Measurements from ENCODE around the gene GTPBP3. TPM values are rescaled to one million over a fixed set of nuclear protein-coding genes. Genes with fewer than 3 reads are reported as not detected.

The GTPBP3 gene
- total RNA-seq, 4 donors from 2014 or later = 9.3 to 20.2 (median 15.6) TPM

GRCh38 chr19:17324357-17325114, 12.8 kb upstream of the GTPBP3 start:
- H3K4me1 ChIP-seq = peaks cover 0 to 63% (median 10%) of the 10 kb centered on the region in 3 donors
- no peak overlapping the region for H3K27ac ChIP-seq
- 60% methylated on average over 2 of the region's 28 CpGs; no CpG with 5 or more reads in 1 of the 2 donors for WGBS, 2 donors (ENCODE audit: low coverage in 1 of 2)
- H3K4me3 ChIP-seq = no peak overlapping the region
- no peak for TF ChIP-seq POLR2AphosphoS5 (IDR thresholded peaks at IDR 0.05)
- no peak for TF ChIP-seq CTCF (IDR thresholded peaks at IDR 0.05)
- TF ChIP-seq EP300 (IDR thresholded peaks at IDR 0.05) = no peak
- no peak for TF ChIP-seq POLR2A (IDR thresholded peaks at IDR 0.05)
- H3K9me3 ChIP-seq = no peaks in the 10 kb centered on the region
- peaks cover 9% of the 10 kb centered on the region for H3K27me3 ChIP-seq
- peaks cover 0 to 48% of the 10 kb centered on the region in 2 donors for H3K36me3 ChIP-seq
- no peak for ATAC-seq

- TF ChIP-seq POLR2A (IDR thresholded peaks at IDR 0.05) (no peak), CTCF (IDR thresholded peaks at IDR 0.05) (no peak), EP300 (IDR thresholded peaks at IDR 0.05) (no peak), POLR2AphosphoS5 (IDR thresholded peaks at IDR 0.05) (no peak)
- H3K27me3 ChIP-seq = peaks cover 15% of the 10 kb centered on the region
- peaks cover 0 to 48% of the 10 kb centered on the region in 2 donors for H3K36me3 ChIP-seq
- H3K27ac ChIP-seq = no peak overlapping the region
- no peak overlapping the region for H3K4me3 ChIP-seq
- H3K4me1 ChIP-seq = peaks cover 0 to 63% (median 10%) of the 10 kb centered on the region in 3 donors
- ATAC-seq = no peak
- no CpG with 5 or more reads among the region's 20 CpGs for WGBS, 2 donors (ENCODE audit: low coverage in 1 of 2)
- no peaks in the 10 kb centered on the region for H3K9me3 ChIP-seq
Observed at GRCh38 chr19:17325133-17325532, 12.2 kb upstream of the GTPBP3 start.

GRCh38 chr19:17325881-17326594, 11.3 kb upstream of the GTPBP3 start:
- H3K9me3 ChIP-seq = no peaks in the 10 kb centered on the region
- no peak overlapping the region for H3K4me3 ChIP-seq
- H3K27me3 ChIP-seq = peaks cover 24% of the 10 kb centered on the region
- H3K36me3 ChIP-seq = peaks cover 0 to 48% of the 10 kb centered on the region in 2 donors
- WGBS, 2 donors (ENCODE audit: low coverage in 1 of 2) = 79 to 80% methylated on average over 8 to 13 of the region's 17 CpGs
- TF ChIP-seq POLR2A (IDR thresholded peaks at IDR 0.05) (no peak), CTCF (IDR thresholded peaks at IDR 0.05) (no peak), EP300 (IDR thresholded peaks at IDR 0.05) (no peak), POLR2AphosphoS5 (IDR thresholded peaks at IDR 0.05) (no peak)
- peaks cover 0 to 63% (median 10%) of the 10 kb centered on the region in 3 donors for H3K4me1 ChIP-seq
- peak overlapping the region in 1 of 4 donors; percentile 20 for H3K27ac ChIP-seq
- ATAC-seq = no peak

- no peak for ATAC-seq
- WGBS, 2 donors (ENCODE audit: low coverage in 1 of 2) = 60 to 80% methylated on average over 1 to 10 of the region's 11 CpGs
- peaks cover 30% of the 10 kb centered on the region for H3K27me3 ChIP-seq
- no peak overlapping the region for H3K27ac ChIP-seq
- H3K36me3 ChIP-seq = peaks cover 0 to 47% of the 10 kb centered on the region in 2 donors
- H3K9me3 ChIP-seq = no peaks in the 10 kb centered on the region
- H3K4me1 ChIP-seq = peaks cover 0 to 63% (median 10%) of the 10 kb centered on the region in 3 donors
- no peak overlapping the region for H3K4me3 ChIP-seq
- TF ChIP-seq EP300 (IDR thresholded peaks at IDR 0.05) (no peak), POLR2AphosphoS5 (IDR thresholded peaks at IDR 0.05) (no peak), POLR2A (IDR thresholded peaks at IDR 0.05) (no peak), CTCF (IDR thresholded peaks at IDR 0.05) (no peak)
Observed at GRCh38 chr19:17326595-17326966, 10.8 kb upstream of the GTPBP3 start.
